ENCODE results near the gene ZFYVE28.
A peak's percentile ranks its signal among the peaks of the same experiment; 100 is the strongest.

ZFYVE28 gene

DNA sequence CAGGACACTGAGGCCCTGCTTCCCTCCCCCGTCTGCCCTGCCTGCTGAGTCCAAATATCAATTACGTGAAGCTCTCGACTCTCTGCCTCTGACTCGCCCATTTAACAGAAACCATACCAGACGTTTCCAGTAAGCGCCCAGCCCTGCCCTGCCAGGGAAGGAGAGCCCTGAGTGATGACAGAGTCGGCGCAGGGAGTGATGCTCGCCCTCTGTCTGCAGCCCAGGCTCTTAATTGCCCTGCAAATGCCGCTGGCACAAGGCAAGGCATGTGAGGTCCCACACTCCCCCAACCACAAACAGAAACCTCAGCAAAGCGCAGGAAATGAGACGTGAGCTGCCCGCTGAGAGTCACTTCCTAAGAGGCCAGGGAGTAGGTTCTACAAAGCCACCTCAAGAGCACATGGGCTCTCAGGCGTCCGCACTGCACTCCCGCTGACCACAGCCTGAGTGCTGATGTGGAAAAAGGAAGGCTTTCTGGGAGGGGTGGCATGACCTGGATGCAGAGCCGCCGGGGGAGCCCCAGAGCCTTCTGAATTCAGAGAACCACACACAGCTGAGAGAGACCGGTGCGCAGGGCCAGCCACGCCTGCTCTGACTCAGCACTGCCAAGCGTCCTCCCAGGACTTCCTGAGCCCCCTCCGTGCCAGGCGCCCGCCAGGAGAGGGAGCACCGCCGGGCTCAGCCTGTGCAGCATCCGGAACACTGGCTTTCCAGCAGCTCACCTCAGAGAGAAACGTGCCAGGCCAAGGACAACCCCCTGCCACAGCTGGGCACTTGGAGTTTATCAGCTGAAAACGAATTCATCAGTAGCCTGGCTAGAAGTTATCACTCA, 5.3 kb downstream of the ZFYVE28 start:
- Histone ChIP-seq H3K36me3 (ENCODE audit: control insufficient read depth, low read length) (no peaks in the 10 kb centered on the region), H4K20me1 (ENCODE audit: control insufficient read depth, insufficient read depth, low read depth, low read length) (no peaks in the 10 kb centered on the region), H3K9me2 (replicated peaks; ENCODE audit: control insufficient read depth, low read length) (no peaks in the 10 kb centered on the region), H3F3A (ENCODE audit: control insufficient read depth, insufficient read depth) (no peaks in the 10 kb centered on the region), H3K9me3 (ENCODE audit: control insufficient read depth, insufficient read depth, low read length) (no peaks in the 10 kb centered on the region), H3K27me3 (ENCODE audit: control insufficient read depth, low read length) (peaks cover 64% of the 10 kb centered on the region), H3K4me2 (ENCODE audit: low read length) (0 out of 2 replicates have a peak overlapping the region, but pooled peaks have one; percentile 16), H3K4me1 (ENCODE audit: control insufficient read depth, low read length) (peaks cover 5% of the 10 kb centered on the region; the same call in 1 of the 2 replicates), H3K79me2 (ENCODE audit: control insufficient read depth, low read length) (no peaks in the 10 kb centered on the region), H3K4me3 (ENCODE audit: low read length) (no peak overlapping the region), H3K27ac (ENCODE audit: low read depth, low read length) (no peak overlapping the region)
- TF ChIP-seq EZH2phosphoT487 (IDR thresholded peaks at IDR 0.05; ENCODE audit: borderline replicate concordance, low read length) (0 out of 2 replicates have a peak, but pooled peaks have one; percentile 37), CTCF (IDR thresholded peaks at IDR 0.05; ENCODE audit: low read depth, low read length, poor library complexity, severe bottlenecking) (no peak)

DNA sequence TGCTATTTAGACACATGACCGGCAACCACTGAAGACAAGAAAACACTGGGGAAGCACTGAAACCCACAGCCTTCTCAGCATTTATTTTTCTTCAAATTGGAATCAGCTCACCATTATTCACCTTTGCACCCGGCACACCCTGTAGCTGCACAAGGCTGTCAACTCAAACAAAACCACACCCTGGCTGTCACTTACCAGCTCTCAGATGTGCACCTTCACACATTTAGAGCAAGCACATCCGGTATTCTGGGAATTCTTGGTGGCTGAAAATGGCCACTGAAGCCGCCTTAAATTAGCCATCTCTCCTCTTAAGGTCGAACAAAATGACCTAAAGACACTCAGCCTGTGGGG, 5.9 kb downstream of the ZFYVE28 start:
- Histone ChIP-seq H3K4me1 (ENCODE audit: control insufficient read depth, low read length) (peaks cover 5% of the 10 kb centered on the region; the same call in 1 of the 2 replicates), H3K4me3 (ENCODE audit: low read length) (no peak overlapping the region)
- TF ChIP-seq EZH2phosphoT487 (IDR thresholded peaks at IDR 0.05; ENCODE audit: borderline replicate concordance, low read length): no peak
- TF ChIP-seq CTCF (IDR thresholded peaks at IDR 0.05; ENCODE audit: low read depth, low read length, poor library complexity, severe bottlenecking): no peak

DNA sequence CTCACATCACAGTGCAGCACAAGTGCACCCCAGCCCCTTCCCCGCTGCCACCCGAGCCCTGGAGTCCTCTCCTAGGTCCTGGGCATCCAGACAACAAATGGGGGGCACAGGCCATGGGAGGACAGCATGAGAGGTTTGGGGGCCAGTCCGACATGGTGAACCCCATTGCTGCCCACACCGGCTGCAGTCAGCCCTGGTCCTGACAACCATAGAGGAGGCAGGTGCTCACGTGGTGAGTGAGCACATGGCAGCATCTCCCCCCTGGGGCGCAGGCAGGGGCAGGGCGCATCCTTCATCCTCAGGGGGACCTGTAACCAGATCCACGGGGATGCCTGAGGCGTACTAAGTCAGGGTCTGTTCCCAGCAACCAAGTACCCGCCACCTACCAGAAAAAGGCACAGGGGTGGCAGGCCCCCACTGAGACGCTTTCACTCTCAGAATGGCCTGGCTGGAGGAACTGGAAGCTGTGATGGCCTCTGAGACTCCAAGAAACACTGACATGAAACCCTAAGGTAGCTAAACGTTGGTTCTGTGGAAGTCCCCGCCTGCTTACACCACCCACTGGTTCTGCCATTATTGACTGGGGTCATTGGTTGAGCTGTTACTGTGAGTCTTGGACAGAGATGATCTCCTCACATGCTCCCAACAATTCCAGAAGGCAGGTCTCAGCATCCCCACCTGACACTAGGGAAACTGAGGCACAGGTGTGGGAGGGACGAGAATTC, 6.5 kb downstream of the ZFYVE28 start:
- Histone ChIP-seq H3K4me2 (ENCODE audit: low read length) (no peak overlapping the region), H3K9me3 (ENCODE audit: control insufficient read depth, insufficient read depth, low read length) (no peaks in the 10 kb centered on the region), H3K36me3 (ENCODE audit: control insufficient read depth, low read length) (no peaks in the 10 kb centered on the region), H3K4me1 (ENCODE audit: control insufficient read depth, low read length) (peaks cover 5% of the 10 kb centered on the region; the same call in 1 of the 2 replicates), H3K4me3 (ENCODE audit: low read length) (no peak overlapping the region), H3K27ac (ENCODE audit: low read depth, low read length) (no peak overlapping the region), H4K20me1 (ENCODE audit: control insufficient read depth, insufficient read depth, low read depth, low read length) (no peaks in the 10 kb centered on the region), H3K79me2 (ENCODE audit: control insufficient read depth, low read length) (no peaks in the 10 kb centered on the region), H3F3A (ENCODE audit: control insufficient read depth, insufficient read depth) (no peaks in the 10 kb centered on the region), H3K27me3 (ENCODE audit: control insufficient read depth, low read length) (peaks cover 55% of the 10 kb centered on the region), H3K9me2 (replicated peaks; ENCODE audit: control insufficient read depth, low read length) (no peaks in the 10 kb centered on the region)
- no peak for TF ChIP-seq CTCF (IDR thresholded peaks at IDR 0.05; ENCODE audit: low read depth, low read length, poor library complexity, severe bottlenecking)
- no peak for TF ChIP-seq EZH2phosphoT487 (IDR thresholded peaks at IDR 0.05; ENCODE audit: borderline replicate concordance, low read length)

More for the DNA sequence above, 5.9 kb downstream of the ZFYVE28 start:
- Histone ChIP-seq H3K27me3 (ENCODE audit: control insufficient read depth, low read length) (peaks cover 58% of the 10 kb centered on the region), H3K9me3 (ENCODE audit: control insufficient read depth, insufficient read depth, low read length) (no peaks in the 10 kb centered on the region), H3K27ac (ENCODE audit: low read depth, low read length) (no peak overlapping the region), H3K36me3 (ENCODE audit: control insufficient read depth, low read length) (no peaks in the 10 kb centered on the region), H3K9me2 (replicated peaks; ENCODE audit: control insufficient read depth, low read length) (no peaks in the 10 kb centered on the region), H3K79me2 (ENCODE audit: control insufficient read depth, low read length) (no peaks in the 10 kb centered on the region), H3K4me2 (ENCODE audit: low read length) (0 out of 2 replicates have a peak overlapping the region, but pooled peaks have one; percentile 16), H4K20me1 (ENCODE audit: control insufficient read depth, insufficient read depth, low read depth, low read length) (no peaks in the 10 kb centered on the region), H3F3A (ENCODE audit: control insufficient read depth, insufficient read depth) (no peaks in the 10 kb centered on the region)
